ENCODE results near the gene BPIFB2.

BPIFB2 gene

GRCh38 chr20:33022694-33023438 is 15.4 kb downstream of the BPIFB2 start:
- no peak for DNase-seq

- DNase-seq, result no peak
These were observed 16.1 kb downstream of the BPIFB2 start for GRCh38 chr20:33023439-33024242.

DNA sequence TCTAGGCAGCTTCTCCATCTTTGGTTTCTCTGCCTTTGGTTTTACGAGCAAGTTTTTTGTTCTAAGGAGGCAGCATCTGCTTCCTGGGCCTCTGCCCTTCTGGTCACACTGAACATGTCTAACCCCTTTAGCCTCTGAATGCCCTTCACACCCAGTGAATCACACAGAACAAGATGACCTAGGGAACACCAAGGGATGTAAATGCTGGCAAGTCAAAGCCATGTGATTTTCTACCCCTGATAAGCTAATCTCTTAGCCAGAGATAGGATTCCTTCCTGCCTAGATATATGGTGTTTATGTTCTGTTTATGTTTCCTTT is 16.7 kb downstream of the BPIFB2 start:
- no peak for DNase-seq

DNA sequence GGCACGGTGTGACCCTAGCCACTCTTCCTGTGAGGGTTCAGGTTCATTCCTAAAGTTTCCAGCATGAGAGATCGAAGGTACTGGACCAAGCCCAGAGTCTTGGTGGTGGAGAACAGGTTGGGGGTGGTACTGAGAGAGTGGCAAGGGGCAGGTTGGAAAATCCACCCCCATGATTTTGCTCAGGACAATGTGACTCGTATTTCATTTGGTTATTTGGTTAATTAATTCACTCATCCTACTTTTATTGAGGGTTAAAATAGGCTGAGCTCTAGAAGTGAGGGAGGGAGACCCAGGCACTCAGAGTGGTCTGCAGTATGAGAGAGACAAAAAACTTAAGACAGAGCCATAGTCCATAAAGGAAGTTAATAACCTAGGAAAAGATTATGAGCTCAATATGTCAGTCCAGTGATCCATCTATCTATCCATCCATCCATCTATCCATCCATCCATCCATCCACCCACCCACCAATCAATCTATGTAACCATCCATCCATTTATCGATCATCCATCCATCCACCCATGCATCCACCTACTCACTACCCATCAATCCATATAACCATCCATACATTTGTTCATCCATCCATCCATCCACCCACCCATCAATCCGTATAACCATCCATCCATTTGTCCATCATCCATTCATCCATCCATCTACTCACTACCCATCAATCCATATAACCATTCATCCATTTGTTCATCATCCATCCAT is 17.3 kb downstream of the BPIFB2 start:
- no peak for DNase-seq

DNA sequence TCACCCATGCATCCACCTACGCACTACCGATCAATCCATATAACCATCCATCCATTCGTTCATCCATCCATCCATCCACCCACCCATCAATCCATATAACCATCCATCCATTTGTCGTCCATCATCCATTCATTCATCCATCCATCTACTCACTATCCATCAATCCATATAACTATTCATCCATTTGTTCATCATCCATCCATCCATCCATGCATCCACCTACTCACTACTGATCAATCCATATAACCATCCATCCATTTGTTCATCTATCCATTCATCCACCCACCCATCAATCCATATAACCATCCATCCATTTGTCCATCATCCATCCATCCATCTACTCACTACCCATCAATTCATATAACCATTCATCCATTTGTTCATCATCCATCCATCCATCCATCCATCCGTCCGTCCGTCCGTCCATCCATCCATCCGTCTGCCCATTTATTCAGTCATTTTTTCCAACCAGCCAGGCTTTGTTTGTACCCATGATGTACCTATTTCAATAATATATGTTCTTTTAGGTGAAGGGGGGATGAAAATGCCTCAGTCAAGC is 17.9 kb downstream of the BPIFB2 start:
- no peak for DNase-seq

DNA sequence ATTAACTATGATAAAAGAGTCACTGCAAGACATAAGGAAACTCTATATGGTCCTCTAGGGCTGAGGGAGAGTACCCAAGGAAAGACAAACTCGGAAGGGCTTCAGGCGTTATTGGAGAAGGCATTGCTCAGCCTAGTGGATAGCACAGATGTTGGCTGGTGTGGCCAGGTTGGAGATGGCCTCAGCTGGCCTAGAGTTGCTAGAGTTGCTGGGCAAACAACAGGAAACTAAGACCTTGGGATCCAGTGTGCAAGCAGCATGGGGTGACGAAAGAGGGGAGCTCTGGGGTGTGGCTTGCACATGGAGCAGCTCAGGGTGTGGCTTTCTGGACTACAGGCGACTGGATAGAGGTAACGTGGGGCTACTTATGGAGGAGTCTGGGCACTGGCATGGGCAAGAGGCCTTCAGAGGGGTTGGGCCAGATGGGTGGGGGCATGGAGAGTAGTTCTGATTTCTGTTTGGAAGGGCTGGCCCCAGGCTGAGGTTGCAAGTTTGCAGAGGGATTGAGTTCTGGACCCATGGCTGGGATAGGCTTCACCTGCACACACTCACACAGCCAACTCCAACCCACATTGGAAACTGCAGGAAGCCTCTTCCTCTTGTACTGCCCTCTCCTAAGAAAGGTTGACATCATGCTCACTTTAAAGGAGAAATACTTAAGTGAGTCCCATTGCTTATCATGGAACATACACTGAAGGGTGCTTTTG is 18.7 kb downstream of the BPIFB2 start:
- no peak for DNase-seq

GRCh38 chr20:33026779-33027759 is 19.6 kb downstream of the BPIFB2 start:
- no peak for DNase-seq

DNA sequence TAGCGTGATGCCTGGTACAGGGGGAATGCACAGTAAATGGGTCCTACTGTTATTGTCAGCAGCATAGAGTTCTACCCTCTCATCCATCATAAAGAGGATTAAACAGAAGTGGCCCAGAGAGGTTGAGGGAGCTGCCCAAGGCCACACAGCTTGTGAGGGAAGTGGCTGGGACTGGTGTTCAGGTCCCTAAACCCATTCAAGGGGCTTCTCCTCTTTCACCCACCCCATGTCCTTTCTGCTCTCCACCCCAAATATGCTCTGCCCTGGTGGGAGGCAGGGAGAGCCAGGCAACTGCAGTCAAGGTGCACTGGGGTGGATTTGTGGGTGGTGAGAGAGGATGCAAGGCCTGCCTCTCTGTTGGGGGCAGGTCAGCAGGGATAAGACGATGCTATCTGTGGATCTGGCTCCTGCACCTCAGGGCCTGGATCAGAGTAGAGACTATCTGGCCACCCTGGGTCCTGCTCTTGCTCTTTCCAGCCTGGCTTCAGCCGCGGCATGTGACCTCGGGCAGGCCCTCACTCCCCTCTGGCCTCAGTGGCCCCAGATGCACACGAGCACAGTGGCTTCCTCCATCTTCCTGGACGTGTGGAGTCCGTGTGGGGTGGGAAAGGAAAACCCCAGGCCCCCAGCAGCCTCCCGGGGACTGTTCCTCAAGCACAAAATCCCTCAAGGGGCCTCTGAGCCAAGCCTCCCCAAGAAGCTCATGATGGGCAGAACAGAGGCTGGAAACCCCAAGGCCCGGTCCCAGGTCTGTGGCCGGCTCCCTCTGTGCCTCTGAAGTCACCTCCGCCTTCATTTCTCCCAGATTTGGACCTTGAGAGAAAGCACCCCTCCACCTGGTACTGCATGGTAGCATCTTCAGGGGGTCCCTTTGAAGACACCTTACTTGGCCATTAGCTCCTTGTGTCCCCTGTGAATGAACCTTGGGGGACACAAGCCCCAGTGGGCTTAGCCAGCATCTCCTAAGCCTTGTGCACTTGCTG is 20.6 kb downstream of the BPIFB2 start:
- no peak for DNase-seq

DNA sequence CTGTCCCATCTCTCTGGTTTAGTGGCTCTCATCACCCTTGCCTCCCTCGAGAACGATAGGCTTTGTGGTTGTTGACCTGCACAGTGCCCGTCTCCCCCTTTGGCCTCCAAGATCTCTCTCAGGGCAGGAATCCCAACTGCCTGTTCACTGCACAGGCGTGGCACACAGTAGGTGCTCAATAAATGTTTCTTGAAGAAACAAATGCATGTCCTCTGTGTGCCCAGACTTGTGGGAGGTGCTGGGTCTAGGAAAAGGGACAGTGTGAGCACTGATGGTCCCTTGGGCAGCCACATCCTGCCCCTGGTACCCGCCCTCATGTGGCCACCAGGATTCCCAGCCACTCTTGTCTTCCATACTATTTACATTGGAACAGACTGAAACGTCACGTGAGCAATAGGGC is 21.4 kb downstream of the BPIFB2 start:
- DNase-seq, result no peak

DNA sequence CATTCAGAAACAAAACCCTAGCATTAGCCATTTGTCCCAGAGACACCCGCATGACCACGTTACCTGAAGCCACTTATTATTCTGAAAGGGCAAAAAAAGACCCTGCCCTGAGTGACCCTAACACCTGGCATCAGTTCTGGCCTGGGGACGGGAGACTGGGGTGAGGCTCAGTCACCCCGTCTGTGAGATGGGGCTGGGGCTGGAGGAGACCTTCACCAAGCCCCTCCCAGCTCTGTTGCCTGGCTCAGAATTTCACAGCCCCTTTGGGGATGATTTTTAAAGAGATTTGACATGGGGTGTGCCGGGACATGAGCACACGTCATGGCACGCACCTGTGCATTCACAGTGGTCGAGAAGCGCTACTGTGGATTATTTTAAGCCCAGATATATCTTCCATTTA is 22.6 kb downstream of the BPIFB2 start:
- DNase-seq, result no peak

GRCh38 chr20:33030569-33030968 is 23.1 kb downstream of the BPIFB2 start:
- no peak for DNase-seq

DNA sequence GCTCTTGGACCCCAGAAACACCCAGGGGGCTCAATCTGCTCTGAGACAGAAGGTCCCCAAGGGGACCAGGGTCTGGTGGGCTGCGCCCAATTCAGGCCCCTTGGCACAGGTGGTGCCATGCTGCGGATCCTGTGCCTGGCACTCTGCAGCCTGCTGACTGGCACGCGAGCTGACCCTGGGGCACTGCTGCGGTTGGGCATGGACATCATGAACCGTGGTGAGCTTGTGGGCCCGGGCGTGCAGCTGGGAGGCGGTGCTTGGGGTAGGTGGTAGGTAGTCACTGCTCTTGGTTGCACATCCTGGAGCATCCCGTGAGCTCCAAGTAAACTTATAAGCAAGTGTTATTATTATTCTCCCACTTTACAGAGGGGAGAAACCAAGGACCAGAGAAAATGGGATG is 24.0 kb downstream of the BPIFB2 start, which contains the start of gene BPIFB6:
Gene BPIFB6 (plus strand): TSS at position 118 of the 400 bp plus-strand sequence. CDS start 0 bp downstream, at position 118.
- DNase-seq, result no peak

GRCh38 chr20:33032555-33032954 is 25.1 kb downstream of the BPIFB2 start:
- DNase-seq, result no peak

GRCh38 chr20:33033381-33033780 is 25.9 kb downstream of the BPIFB2 start:
- no peak for DNase-seq

DNA sequence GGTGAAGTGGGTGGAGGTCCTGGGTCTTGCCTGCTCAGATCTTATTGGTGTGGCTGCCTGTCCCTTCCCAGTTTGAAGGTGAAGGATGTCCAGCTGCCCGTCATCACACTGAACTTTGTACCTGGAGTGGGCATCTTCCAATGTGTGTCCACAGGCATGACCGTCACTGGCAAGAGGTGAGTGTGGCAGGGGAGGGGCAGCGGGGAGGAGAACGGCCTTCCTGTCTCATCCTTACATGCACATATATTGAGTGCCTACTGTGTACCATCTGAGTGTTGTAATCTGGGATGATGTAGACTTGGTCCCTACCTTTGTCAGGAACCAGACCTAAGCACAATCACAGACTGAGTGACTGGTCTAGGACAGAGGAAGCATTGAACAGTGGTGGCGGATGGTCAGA is 26.6 kb downstream of the BPIFB2 start:
- no peak for DNase-seq

DNA sequence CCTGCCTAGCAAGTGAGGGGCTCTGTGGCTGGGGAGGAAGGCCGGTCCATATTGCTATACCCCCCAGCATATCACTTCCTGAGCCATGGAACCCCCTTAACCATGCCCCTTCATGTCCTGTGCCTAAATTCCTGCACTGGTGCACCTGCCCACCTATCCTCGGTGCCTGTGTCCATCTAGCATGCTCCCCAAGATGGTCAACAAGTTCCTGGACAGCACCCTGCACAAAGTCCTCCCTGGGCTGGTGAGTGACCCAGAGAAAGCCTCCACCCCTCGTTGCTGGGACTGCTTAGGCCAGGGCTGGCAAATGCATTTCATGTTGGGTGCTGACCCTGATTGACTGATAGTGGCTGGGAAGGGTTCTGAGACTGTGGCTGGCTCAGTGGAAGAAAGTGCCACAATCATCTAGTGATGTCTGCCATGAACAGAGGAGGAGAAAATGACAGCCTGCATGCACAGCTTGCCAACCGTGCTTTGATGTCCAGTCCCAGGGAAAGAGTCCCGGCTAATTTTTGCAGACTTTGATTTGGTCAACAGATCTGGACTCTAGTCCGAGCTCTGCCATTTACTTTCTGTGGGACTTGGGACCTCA is 27.5 kb downstream of the BPIFB2 start:
- no peak for DNase-seq

GRCh38 chr20:33037456-33037855 is 30.0 kb downstream of the BPIFB2 start:
- no peak for DNase-seq

GRCh38 chr20:33038243-33038642 is 30.7 kb downstream of the BPIFB2 start:
- no peak for DNase-seq

DNA sequence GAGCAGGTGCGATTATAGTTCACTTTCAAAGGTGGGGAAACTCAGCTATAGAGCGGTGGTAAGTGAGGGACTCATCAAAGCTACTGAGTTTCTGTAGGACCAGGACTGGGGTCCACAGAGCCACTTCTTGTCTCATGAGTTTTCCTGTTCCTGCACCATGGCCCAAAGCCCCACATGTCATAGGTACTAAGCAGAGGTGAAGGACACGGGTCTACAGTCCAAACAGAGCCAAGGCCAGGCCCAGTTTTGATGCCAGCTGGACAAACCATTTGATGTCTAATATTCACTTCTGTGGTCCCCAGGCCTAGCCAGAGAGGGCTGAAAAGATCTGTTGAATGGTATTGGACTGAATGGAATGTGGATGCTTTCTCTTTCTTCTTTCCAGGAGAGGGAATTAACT is 34.9 kb downstream of the BPIFB2 start:
- DNase-seq, result no peak

Data from NCI-H345 (cell line).